ENCODE data around the gene GMIP. TPM values are rescaled to one million over a fixed set of nuclear protein-coding genes. Genes with fewer than 3 reads are reported as not detected.

The GMIP gene
- total and polyA plus RNA-seq, 9 donors, result 3.3 to 6.9 (median 4.4) TPM

DNA sequence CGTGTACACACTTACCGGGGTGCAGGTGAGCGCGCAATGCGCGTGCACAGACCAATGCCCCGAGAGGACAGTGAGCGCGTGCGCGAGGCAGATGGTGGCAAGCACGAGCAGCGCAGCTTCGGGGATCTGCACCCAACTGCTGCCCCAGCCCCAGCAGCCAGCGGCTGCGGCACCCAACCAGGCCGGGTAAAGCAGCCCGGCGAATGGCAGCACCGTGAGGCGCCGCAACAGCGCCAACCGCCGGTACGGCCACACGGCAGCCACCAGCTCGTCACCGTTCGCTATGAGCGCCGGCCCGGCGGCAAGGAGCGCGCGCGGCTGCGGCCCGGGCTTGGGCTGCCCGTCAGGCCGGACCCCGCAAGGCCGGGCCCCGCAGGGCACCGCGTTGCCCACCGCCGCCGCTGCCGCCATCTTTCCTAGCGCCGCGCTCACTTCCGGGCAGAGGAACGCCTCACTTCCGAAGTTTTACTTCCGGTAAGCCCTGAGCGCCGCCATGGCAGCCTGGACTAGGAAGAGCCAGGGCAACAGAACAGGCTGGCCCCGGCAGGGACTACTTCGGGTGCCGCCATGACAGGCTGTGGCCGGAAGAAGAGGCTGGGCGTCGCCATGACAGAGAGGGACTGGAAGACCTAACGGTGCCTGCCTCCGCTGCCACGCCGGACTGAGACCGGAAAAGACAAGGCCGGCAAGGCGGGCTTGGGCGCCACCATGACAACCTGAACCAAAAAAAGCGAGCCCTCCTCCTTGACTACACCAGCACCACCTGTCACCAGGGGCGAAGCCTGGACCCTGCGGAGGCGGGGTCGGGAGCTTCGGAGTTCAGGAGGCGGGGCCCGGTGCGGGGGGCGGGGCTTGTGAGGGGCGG is 20.0 kb upstream of the GMIP start, which contains the start of gene ATP13A1:
TSS of gene ATP13A1 (minus strand) at position 421 of the 865 bp plus-strand sequence. CDS start at position 411, 10 bp downstream.
- intact Hi-C loops (cut with DNase I), result loop anchor here in 1 of 4 donors (10.0 kb wide), 1 partner anchor 291 kb away; no protein-coding TSS in a partner anchor
- Histone ChIP-seq H3K36me3 (no peaks in the 10 kb centered on the region), H3K9me3 (no peaks in the 10 kb centered on the region), H3K4me1 (ENCODE audit: insufficient read depth) (peaks cover 3% of the 10 kb centered on the region), H3K27me3 (no peaks in the 10 kb centered on the region), H3K4me3 (peak within 1 kb of the TSS; percentile 89), H3K27ac (peak within 1 kb of the TSS; percentile 89 to 95)
- peak; percentile 94 to 97 (median 95) for DNase-seq
- no peak for TF ChIP-seq EP300 (IDR thresholded peaks at IDR 0.05)
- TF ChIP-seq POLR2A (IDR thresholded peaks at IDR 0.05), result peak; percentile 12
- WGBS, 3 donors, result 0 to 1% (median 1%) methylated on average over 58 to 85 of the region's 85 CpGs

DNA sequence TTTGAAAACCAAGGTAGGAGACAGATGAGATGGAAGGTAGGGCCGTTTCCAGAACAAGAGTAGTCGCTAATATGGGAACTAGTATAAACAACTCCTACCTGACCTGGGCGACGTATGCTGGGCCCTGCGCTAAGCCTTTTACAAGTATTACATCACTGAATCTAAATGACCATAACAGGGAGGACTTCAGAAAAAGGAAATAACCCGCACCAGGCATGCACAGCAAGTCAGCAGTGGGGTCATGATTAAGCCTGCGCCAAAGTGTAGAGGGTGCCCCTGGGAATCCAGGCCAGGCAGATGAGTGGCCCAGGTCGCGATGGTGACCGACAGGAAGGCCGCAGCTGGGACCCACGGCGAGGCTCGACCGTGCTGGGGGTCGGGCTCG is 19.4 kb upstream of the GMIP start:
- Histone ChIP-seq H3K27ac (peak overlapping the region in 1 of 2 donors; percentile 95), H3K36me3 (no peaks in the 10 kb centered on the region), H3K4me3 (peak overlapping the region; percentile 89), H3K4me1 (ENCODE audit: insufficient read depth) (peaks cover 2% of the 10 kb centered on the region), H3K9me3 (no peaks in the 10 kb centered on the region), H3K27me3 (no peaks in the 10 kb centered on the region)
- 3 to 7% (median 3%) methylated on average over 17 of the region's 17 CpGs for WGBS, 3 donors
- TF ChIP-seq POLR2A (IDR thresholded peaks at IDR 0.05), result no peak
- DNase-seq, result no peak
- intact Hi-C loops (cut with DNase I), result loop anchor here in 1 of 4 donors (10.0 kb wide), 1 partner anchor 292 kb away; no protein-coding TSS in a partner anchor

GRCh38 chr19:19662344-19662743 is 18.9 kb upstream of the GMIP start:
- WGBS, 3 donors, result 65 to 80% (median 73%) methylated on average over 8 of the region's 8 CpGs
- no peak overlapping the region for H3K27ac ChIP-seq
- peak in 1 of 5 donors; percentile 19 for DNase-seq
- peak overlapping the region; percentile 89 for H3K4me3 ChIP-seq
- TF ChIP-seq POLR2A (IDR thresholded peaks at IDR 0.05) (no peak), CTCF (IDR thresholded peaks at IDR 0.05) (no peak), EP300 (IDR thresholded peaks at IDR 0.05) (no peak)
- intact Hi-C loops (cut with DNase I), result loop anchor here in 1 of 4 donors (10.0 kb wide), 1 partner anchor 292 kb away; no protein-coding TSS in a partner anchor
- peaks cover 2% of the 10 kb centered on the region for H3K4me1 ChIP-seq (ENCODE audit: insufficient read depth)
- H3K36me3 ChIP-seq, result no peaks in the 10 kb centered on the region
- no peaks in the 10 kb centered on the region for H3K9me3 ChIP-seq
- H3K27me3 ChIP-seq, result no peaks in the 10 kb centered on the region

- Histone ChIP-seq H3K4me1 (ENCODE audit: insufficient read depth) (peaks cover 2% of the 10 kb centered on the region), H3K9me3 (no peaks in the 10 kb centered on the region), H3K27ac (no peak overlapping the region), H3K4me3 (no peak overlapping the region), H3K27me3 (no peaks in the 10 kb centered on the region), H3K36me3 (no peaks in the 10 kb centered on the region)
- intact Hi-C loops (cut with DNase I), result loop anchor here in 1 of 4 donors (10.0 kb wide), 1 partner anchor 293 kb away; no protein-coding TSS in a partner anchor
- 65 to 75% (median 66%) methylated on average over 18 of the region's 18 CpGs for WGBS, 3 donors
- peak in 1 of 5 donors; percentile 18 for DNase-seq
- TF ChIP-seq EP300 (IDR thresholded peaks at IDR 0.05) (no peak), CTCF (IDR thresholded peaks at IDR 0.05) (no peak), POLR2A (IDR thresholded peaks at IDR 0.05) (no peak)
Observed at GRCh38 chr19:19661675-19662251, 18.3 kb upstream of the GMIP start.

GRCh38 chr19:19661141-19661674 is 17.8 kb upstream of the GMIP start:
- Histone ChIP-seq H3K4me1 (ENCODE audit: insufficient read depth) (peaks cover 2% of the 10 kb centered on the region), H3K4me3 (no peak overlapping the region), H3K27me3 (no peaks in the 10 kb centered on the region), H3K9me3 (no peaks in the 10 kb centered on the region), H3K36me3 (no peaks in the 10 kb centered on the region), H3K27ac (no peak overlapping the region)
- peak in 1 of 5 donors; percentile 17 for DNase-seq
- 77 to 79% (median 78%) methylated on average over 10 of the region's 10 CpGs for WGBS, 3 donors
- intact Hi-C loops (cut with DNase I), result loop anchor here in 1 of 4 donors (10.0 kb wide), 1 partner anchor 294 kb away; no protein-coding TSS in a partner anchor
- no peak for TF ChIP-seq CTCF (IDR thresholded peaks at IDR 0.05)
- TF ChIP-seq EP300 (IDR thresholded peaks at IDR 0.05), result no peak
- no peak for TF ChIP-seq POLR2A (IDR thresholded peaks at IDR 0.05)
